ENCODE measurements around the gene TBX4. TPM values are rescaled to one million over a fixed set of nuclear protein-coding genes. Genes with fewer than 3 reads are reported as not detected.

The TBX4 gene
- total RNA-seq, 1 donor from 2014 or later: not detected

- no peak for TF ChIP-seq CTCF (IDR thresholded peaks at IDR 0.05)
- no peaks in the 10 kb centered on the region for H3K36me3 Mint-ChIP-seq (ENCODE audit: low read depth)
- no peak overlapping the region for H3K4me3 Mint-ChIP-seq (ENCODE audit: unreplicated experiment)
- H3K4me1 Mint-ChIP-seq (ENCODE audit: low read depth): peaks cover 10% of the 10 kb centered on the region
- peaks cover 12% of the 10 kb centered on the region for H3K27me3 Mint-ChIP-seq (ENCODE audit: low read depth)
- no peak overlapping the region for H3K27ac Mint-ChIP-seq (ENCODE audit: unreplicated experiment)
- H3K9me3 Mint-ChIP-seq (ENCODE audit: low read depth): no peaks in the 10 kb centered on the region
- no peak for DNase-seq (ENCODE audit: low spot score)
Observed at GRCh38 chr17:61510237-61510636, 58.0 kb downstream of the TBX4 start.

- TF ChIP-seq CTCF (IDR thresholded peaks at IDR 0.05): no peak
- Mint-ChIP-seq H3K4me3 (ENCODE audit: unreplicated experiment) (no peak overlapping the region), H3K9me3 (ENCODE audit: low read depth) (no peaks in the 10 kb centered on the region), H3K36me3 (ENCODE audit: low read depth) (no peaks in the 10 kb centered on the region), H3K4me1 (ENCODE audit: low read depth) (peaks cover 7% of the 10 kb centered on the region), H3K27ac (ENCODE audit: unreplicated experiment) (no peak overlapping the region), H3K27me3 (ENCODE audit: low read depth) (peaks cover 12% of the 10 kb centered on the region)
- DNase-seq (ENCODE audit: low spot score): no peak
Observed at GRCh38 chr17:61510991-61511390, 58.8 kb downstream of the TBX4 start.

- Mint-ChIP-seq H3K4me3 (ENCODE audit: unreplicated experiment) (no peak overlapping the region), H3K9me3 (ENCODE audit: low read depth) (no peaks in the 10 kb centered on the region), H3K36me3 (ENCODE audit: low read depth) (no peaks in the 10 kb centered on the region), H3K27me3 (ENCODE audit: low read depth) (peaks cover 8% of the 10 kb centered on the region), H3K27ac (ENCODE audit: unreplicated experiment) (no peak overlapping the region), H3K4me1 (ENCODE audit: low read depth) (peaks cover 7% of the 10 kb centered on the region)
- no peak for DNase-seq (ENCODE audit: low spot score)
- TF ChIP-seq CTCF (IDR thresholded peaks at IDR 0.05): no peak
Observed at GRCh38 chr17:61511480-61512182, 59.4 kb downstream of the TBX4 start.

- no peak for TF ChIP-seq CTCF (IDR thresholded peaks at IDR 0.05)
- DNase-seq (ENCODE audit: low spot score): no peak
- Mint-ChIP-seq H3K27ac (ENCODE audit: unreplicated experiment) (no peak overlapping the region), H3K36me3 (ENCODE audit: low read depth) (no peaks in the 10 kb centered on the region), H3K9me3 (ENCODE audit: low read depth) (no peaks in the 10 kb centered on the region), H3K4me1 (ENCODE audit: low read depth) (peaks cover 7% of the 10 kb centered on the region), H3K4me3 (ENCODE audit: unreplicated experiment) (no peak overlapping the region), H3K27me3 (ENCODE audit: low read depth) (peaks cover 7% of the 10 kb centered on the region)
Observed at GRCh38 chr17:61514491-61514890, 62.3 kb downstream of the TBX4 start.

GRCh38 chr17:61517265-61517664 is 65.0 kb downstream of the TBX4 start:
- Mint-ChIP-seq H3K4me1 (ENCODE audit: low read depth) (no peaks in the 10 kb centered on the region), H3K27me3 (ENCODE audit: low read depth) (peaks cover 11% of the 10 kb centered on the region), H3K4me3 (ENCODE audit: unreplicated experiment) (no peak overlapping the region), H3K9me3 (ENCODE audit: low read depth) (no peaks in the 10 kb centered on the region), H3K36me3 (ENCODE audit: low read depth) (no peaks in the 10 kb centered on the region), H3K27ac (ENCODE audit: unreplicated experiment) (no peak overlapping the region)
- DNase-seq (ENCODE audit: low spot score): no peak
- no peak for TF ChIP-seq CTCF (IDR thresholded peaks at IDR 0.05)

All from chondrocyte (in vitro differentiated cells).